Activated CD8-positive, alpha-beta T cell treated with anti-CD3 and anti-CD28 coated beads for 36 hours (primary cell): Measurements from ENCODE around the gene STK24. TPM values are rescaled to one million over a fixed set of nuclear protein-coding genes. Genes with fewer than 3 reads are reported as not detected.

ENCODE experiments used
- ATAC-seq: fragments of 200-7000 bp; cut with Tn5 transposase; one replicate; pipeline ENCODE4 v1.10.0; 2021; ENCODE audit warnings: mild to moderate bottlenecking, moderate library complexity
- CTCF ChIA-PET: fragments of 350-600 bp; sonication (Branson Sonifier 250); formaldehyde crosslinking; loops from one replicate; lab custom pipeline; 2021; ENCODE audit warnings: antibody characterized with exemption; lab: Charles Lee
- POLR2A ChIA-PET: fragments of 350-600 bp; sonication (Branson Sonifier 250); formaldehyde crosslinking; loops from one replicate; lab custom pipeline; 2021; ENCODE audit warnings: antibody characterized with exemption; lab: Charles Lee
- DNase-seq: peaks from one replicate; pipeline ENCODE4 v3.0.0-alpha.2; 2020
- H3K27ac Mint-ChIP-seq: one replicate; pipeline ENCODE4 v1.8.0; 2021; ENCODE audit warnings: mild to moderate bottlenecking, mixed read lengths
- H3K27me3 Mint-ChIP-seq: one replicate; pipeline ENCODE4 v1.8.0; 2021; ENCODE audit warnings: mixed read lengths
- H3K36me3 Mint-ChIP-seq: one replicate; pipeline ENCODE4 v1.8.0; 2021; ENCODE audit warnings: low read depth, mixed read lengths
- H3K4me1 Mint-ChIP-seq: one replicate; pipeline ENCODE4 v1.8.0; 2021; ENCODE audit warnings: low read depth, mixed read lengths
- H3K4me3 Mint-ChIP-seq: one replicate; pipeline ENCODE4 v1.8.0; 2021; ENCODE audit warnings: mild to moderate bottlenecking, moderate library complexity, mixed read lengths
- H3K9me3 Mint-ChIP-seq: one replicate; pipeline ENCODE4 v1.8.0; 2021; ENCODE audit warnings: mixed read lengths
- CTCF ChIP-seq: fragments of 200-600 bp; IDR thresholded peaks from one replicate; pipeline ENCODE4 v1.8.0; 2022; ENCODE audit warnings: antibody characterized with exemption, mild to moderate bottlenecking
- intact Hi-C: fragments of 100-400 bp; cut with micrococcal nuclease; formaldehyde crosslinking; loops from one replicate; pipeline ENCODE4 v1.10.0; 2022
- total RNA-seq, 2 experiments: library from RNA; stranded (reverse); gene quantifications; one replicate each; pipeline ENCODE4 v1.2.3, GENCODE V29; 2021

Gene STK24
- total RNA-seq, 2 experiments from 2014 or later: 118 TPM

- peak overlapping the region; percentile 92 for H3K27ac Mint-ChIP-seq
- intact Hi-C loops: loop anchor here (2.0 to 5.0 kb wide), 2 partner anchors 207 to 227 kb away; no protein-coding TSS in a partner anchor
- peak; percentile 94 for TF ChIP-seq CTCF
- H3K4me1 Mint-ChIP-seq: peaks cover 16% of the 10 kb centered on the region
- H3K36me3 Mint-ChIP-seq: no peaks in the 10 kb centered on the region
- ATAC-seq: peak; percentile 97
- no peaks in the 10 kb centered on the region for H3K9me3 Mint-ChIP-seq
- H3K27me3 Mint-ChIP-seq: no peaks in the 10 kb centered on the region
- POLR2A ChIA-PET: interaction anchor here (0.7 to 1.2 kb wide), 5 partner anchors 20 to 211 kb away, joined by 3 to 4 read pairs (median 3); no protein-coding TSS in a partner anchor
- CTCF ChIA-PET: interaction anchor here (0.5 to 5.4 kb wide), 56 partner anchors 9 to 398 kb away, joined by 3 to 160 read pairs (median 4); no protein-coding TSS in a partner anchor
- H3K4me3 Mint-ChIP-seq: no peak overlapping the region
- DNase-seq: peak; percentile 89
These were observed 131.3 kb downstream of the STK24 start for GRCh38 chr13:98445340-98446233.

GRCh38 chr13:98444381-98444780 is 132.5 kb downstream of the STK24 start:
- POLR2A ChIA-PET: interaction anchor here (1.2 kb wide), 1 partner anchor 22 kb away, joined by 3 read pairs; no protein-coding TSS in a partner anchor
- Mint-ChIP-seq H3K36me3 (no peaks in the 10 kb centered on the region), H3K9me3 (no peaks in the 10 kb centered on the region), H3K27ac (no peak overlapping the region), H3K27me3 (no peaks in the 10 kb centered on the region), H3K4me3 (no peak overlapping the region), H3K4me1 (peaks cover 13% of the 10 kb centered on the region)
- CTCF ChIA-PET: interaction anchor here (0.8 to 5.4 kb wide), 27 partner anchors 11 to 376 kb away, joined by 3 to 160 read pairs (median 8); no protein-coding TSS in a partner anchor
- no peak for DNase-seq
- no peak for ATAC-seq
- TF ChIP-seq CTCF: no peak
- intact Hi-C loops: no loop called here

- no peak for TF ChIP-seq CTCF
- DNase-seq (no peak), ATAC-seq (no peak)
- H3K27ac Mint-ChIP-seq: no peak overlapping the region
- H3K36me3 Mint-ChIP-seq: no peaks in the 10 kb centered on the region
- ChIA-PET CTCF (interaction anchor here (1.2 to 5.4 kb wide), 7 partner anchors 35 to 376 kb away, joined by 3 to 160 read pairs (median 13); no protein-coding TSS in a partner anchor), POLR2A (interaction anchor here (1.2 kb wide), 1 partner anchor 22 kb away, joined by 3 read pairs; no protein-coding TSS in a partner anchor)
- no peaks in the 10 kb centered on the region for H3K27me3 Mint-ChIP-seq
- peaks cover 13% of the 10 kb centered on the region for H3K4me1 Mint-ChIP-seq
- intact Hi-C loops: no loop called here
- H3K4me3 Mint-ChIP-seq: no peak overlapping the region
- H3K9me3 Mint-ChIP-seq: no peaks in the 10 kb centered on the region
These were observed 133.0 kb downstream of the STK24 start for GRCh38 chr13:98443800-98444325.

- intact Hi-C loops: no loop called here
- Mint-ChIP-seq H3K9me3 (no peaks in the 10 kb centered on the region), H3K4me1 (peaks cover 13% of the 10 kb centered on the region), H3K4me3 (no peak overlapping the region), H3K27me3 (no peaks in the 10 kb centered on the region), H3K27ac (no peak overlapping the region), H3K36me3 (no peaks in the 10 kb centered on the region)
- no peak for ATAC-seq
- ChIA-PET POLR2A (no interaction called here), CTCF (interaction anchor here (5.4 kb wide), 2 partner anchors 208 to 229 kb away, joined by 62 to 160 read pairs; no protein-coding TSS in a partner anchor)
- DNase-seq: no peak
- no peak for TF ChIP-seq CTCF
These were observed 133.6 kb downstream of the STK24 start for GRCh38 chr13:98443329-98443728.
